Fibroblast of villous mesenchyme (primary cell): ENCODE results near the gene PDXK. TPM values are rescaled to one million over a fixed set of nuclear protein-coding genes. Genes with fewer than 3 reads are reported as not detected.
"Not testable (repeated sequence)": the region's sequence is repeated elsewhere in the genome, so short reads cannot be mapped to it uniquely, and the experiment has no call there.

Experiments used
- DNase-seq: peaks from one replicate; pipeline ENCODE4 v3.0.0-alpha.2; 2010; ENCODE audit warnings: low read depth
- H3K4me3 ChIP-seq: 2 replicates; pipeline ENCODE4 v1.5.1; 2011; ENCODE audit warnings: low read depth, mild to moderate bottlenecking, low read length
- total RNA-seq: library from RNA; depleted of rRNA; stranded (reverse); fragments of >200 nt; gene quantifications from 2 replicates; pipeline ENCODE4 v1.2.3, GENCODE V29; 2012
- TF ChIP-seq, protein P1 (sequence below): IDR thresholded peaks from 2 replicates; pipeline ENCODE4 v1.5.1; 2012; ENCODE audit warnings: low read depth, mild to moderate bottlenecking, low read length; ENCODE audit not compliant: insufficient read depth

The PDXK gene
- total RNA-seq: 88.1 and 88.3 TPM in 2 replicates

DNA sequence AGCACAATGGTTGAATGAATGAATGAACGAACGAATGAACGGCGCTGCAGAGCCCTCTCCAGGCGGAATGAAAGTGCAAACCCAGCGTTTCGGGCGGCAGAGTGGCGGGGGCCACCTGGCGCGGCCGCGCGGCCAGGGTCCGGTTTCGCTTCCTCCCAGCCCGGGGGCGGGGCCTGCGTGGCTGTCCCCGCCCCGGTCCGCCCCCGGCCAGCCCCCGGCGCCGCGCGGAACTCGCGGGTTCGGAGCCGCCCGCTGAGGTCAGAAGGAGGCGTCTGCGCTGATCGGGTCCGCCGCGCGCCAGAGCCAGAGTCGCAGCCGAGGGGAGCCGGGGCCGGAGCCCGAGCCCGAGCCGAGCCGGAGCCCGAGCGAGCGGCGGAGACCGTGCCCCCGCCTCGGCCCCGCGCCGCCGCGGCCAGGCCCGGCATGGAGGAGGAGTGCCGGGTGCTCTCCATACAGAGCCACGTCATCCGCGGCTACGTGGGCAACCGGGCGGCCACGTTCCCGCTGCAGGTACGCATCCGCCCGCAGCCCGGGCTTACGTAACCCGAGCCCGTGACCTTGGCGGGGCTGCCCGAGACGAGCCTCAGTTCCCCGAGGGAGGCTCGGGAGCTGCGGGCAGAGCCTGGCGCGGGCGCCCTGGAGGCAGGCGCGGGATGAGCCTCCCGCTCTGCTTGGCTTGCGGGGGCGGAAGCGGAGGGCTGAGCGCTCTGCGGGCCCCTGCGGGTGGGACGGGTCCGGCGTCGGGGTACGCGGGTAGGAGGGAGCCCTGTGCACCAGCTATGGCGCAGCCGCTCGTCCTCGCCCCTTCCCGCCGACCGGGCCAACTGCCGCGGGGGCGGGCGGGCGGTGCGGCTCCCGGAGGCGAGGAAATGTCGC is at the start of gene PDXK:
PDXK (plus strand) TSS at position 258 of the 876 bp plus-strand sequence; CDS start at position 424, 166 bp downstream.
- TF ChIP-seq, protein P1, sequence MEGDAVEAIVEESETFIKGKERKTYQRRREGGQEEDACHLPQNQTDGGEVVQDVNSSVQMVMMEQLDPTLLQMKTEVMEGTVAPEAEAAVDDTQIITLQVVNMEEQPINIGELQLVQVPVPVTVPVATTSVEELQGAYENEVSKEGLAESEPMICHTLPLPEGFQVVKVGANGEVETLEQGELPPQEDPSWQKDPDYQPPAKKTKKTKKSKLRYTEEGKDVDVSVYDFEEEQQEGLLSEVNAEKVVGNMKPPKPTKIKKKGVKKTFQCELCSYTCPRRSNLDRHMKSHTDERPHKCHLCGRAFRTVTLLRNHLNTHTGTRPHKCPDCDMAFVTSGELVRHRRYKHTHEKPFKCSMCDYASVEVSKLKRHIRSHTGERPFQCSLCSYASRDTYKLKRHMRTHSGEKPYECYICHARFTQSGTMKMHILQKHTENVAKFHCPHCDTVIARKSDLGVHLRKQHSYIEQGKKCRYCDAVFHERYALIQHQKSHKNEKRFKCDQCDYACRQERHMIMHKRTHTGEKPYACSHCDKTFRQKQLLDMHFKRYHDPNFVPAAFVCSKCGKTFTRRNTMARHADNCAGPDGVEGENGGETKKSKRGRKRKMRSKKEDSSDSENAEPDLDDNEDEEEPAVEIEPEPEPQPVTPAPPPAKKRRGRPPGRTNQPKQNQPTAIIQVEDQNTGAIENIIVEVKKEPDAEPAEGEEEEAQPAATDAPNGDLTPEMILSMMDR: no peak
- peak; percentile 88 for DNase-seq
- H3K4me3 ChIP-seq: peak within 1 kb of the TSS; percentile 95

DNA sequence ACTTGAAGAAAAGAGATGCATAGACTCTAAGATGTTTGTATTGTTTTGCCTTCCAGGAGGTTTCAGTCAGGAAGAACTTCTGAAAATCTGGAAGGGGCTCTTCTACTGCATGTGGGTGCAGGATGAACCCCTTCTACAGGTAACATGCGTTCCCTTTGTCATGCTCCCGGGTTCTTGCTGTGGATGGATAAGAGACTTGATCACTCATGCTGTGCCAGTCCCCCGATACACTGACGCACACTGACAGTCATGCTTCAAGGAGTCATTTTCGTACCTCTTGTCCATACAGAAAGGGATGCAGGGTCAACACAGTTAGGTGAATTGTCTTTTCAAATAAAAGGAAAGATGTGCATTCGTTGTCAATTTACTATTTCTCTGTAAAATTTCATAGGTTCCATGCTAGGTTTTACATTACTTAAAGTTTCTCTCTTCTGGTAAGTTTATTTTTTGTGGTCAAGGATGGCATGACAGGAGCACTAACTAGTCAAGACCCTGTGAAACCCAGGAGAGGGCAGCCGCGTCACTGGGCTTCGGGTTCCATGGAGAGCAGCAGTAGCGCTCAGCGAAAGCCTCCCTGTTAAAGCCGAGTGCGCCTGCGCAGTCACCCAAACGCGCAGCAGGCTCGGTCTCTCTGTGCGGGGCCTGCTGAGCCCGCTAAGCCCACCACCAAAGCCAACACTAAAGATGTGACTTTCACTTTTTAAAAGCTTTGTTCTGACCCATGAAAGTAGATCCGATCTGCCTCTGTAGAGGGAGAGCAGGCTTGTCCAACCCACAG is 48.9 kb upstream of the PDXK start:
- TF ChIP-seq, protein P1: no peak
- DNase-seq: no peak
- H3K4me3 ChIP-seq: no peak overlapping the region

DNA sequence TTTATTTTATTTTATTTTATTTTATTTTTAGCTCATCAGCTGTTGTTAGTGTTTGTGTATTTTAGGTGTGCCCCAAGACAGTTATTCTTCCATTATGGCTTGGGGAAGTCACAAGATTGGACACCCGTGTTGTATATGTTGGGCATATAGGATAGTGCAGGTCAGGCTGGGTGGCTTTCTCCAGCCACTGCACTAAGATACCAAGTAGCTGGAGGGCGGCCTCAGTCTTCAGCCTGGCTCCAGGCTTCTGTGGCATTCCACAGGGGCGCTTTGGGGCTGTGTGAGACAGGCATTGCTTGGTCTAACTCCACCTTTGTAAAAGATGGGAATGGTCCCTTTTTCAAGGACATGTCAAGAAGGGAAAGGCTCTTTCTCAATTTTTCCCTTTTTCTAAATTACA is 43.1 kb upstream of the PDXK start:
- no peak for DNase-seq
- no peak overlapping the region for H3K4me3 ChIP-seq
- TF ChIP-seq, protein P1: no peak

DNA sequence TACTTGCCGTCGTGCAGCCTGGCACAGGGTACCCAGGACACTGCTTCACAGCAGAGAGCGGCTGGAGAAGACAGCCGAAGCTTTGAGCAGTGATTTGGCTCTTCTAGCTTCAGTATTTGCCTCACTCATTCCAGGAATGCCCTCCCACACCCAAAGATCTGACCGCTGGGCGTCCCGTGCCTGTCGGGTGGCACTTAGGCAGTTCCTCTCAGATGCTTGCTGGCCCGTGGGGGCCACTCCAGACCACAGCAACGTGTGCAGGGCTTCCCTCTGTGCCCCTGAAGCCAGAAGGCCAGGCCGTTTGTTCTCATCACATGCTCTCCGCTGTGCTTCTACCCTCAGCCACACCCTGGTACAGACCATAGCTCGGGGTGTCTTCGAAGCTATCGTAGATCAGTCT is 42.5 kb upstream of the PDXK start:
- TF ChIP-seq, protein P1: no peak
- DNase-seq: no peak
- H3K4me3 ChIP-seq: no peak overlapping the region

DNA sequence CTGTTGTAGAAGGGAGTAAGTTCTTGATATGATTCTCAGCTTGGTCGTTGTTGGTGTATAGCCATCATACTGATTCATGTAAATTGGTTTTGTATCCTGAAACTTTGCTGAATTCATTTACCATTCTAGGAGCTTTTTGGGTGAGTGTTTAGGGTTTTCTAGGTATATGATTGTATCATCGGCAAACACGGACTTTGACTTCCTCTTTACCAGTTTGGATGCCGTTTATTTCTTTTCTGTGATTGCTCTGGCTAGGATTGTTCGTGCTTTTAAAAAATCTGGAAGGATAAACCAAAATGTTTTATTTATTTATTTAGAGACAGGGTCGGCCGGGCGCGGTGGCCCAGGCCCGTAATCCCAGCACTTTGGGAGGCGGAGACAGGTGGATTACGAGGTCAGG is 39.0 kb upstream of the PDXK start:
- TF ChIP-seq, protein P1: no peak
- no peak for DNase-seq
- no peak overlapping the region for H3K4me3 ChIP-seq

DNA sequence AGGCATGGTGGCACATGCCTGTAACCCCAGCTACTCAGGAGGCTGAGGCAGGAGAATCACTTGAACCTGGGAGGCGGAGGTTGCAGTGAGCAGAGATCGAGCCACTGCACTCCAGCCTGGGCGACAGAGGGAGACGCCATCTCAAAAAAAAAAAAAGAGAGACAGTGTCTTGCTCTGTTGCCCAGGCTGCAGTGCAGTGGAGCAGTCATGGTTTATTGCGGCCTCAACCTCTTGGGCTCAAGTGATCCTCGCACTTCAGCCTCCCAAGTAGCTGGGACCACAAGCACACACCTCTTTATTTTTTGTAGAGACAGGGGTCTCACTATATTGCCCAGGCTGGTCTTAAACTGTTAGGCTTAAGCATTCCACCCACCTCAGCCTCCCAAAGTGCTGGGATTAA is 38.5 kb upstream of the PDXK start:
- H3K4me3 ChIP-seq, DNase-seq: not testable (repeated sequence)

DNA sequence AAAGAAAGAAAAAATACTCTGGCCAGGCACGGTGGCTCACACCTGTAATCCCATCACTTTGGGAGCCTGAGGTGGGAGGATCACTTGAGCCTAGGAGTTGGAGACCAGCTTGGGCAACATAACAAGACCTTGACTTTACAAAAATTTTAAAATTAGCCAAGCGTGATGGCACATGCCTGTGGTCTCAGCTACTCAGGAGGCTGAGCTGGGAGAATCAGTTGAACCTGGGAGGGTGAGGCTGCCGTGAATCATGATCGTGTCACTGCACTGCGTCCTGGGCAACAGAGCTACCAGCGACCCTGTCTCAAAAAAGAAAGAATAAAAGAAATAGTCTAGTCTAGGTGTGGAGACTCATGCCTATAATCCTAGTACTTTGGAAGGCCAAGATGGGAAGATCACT is 37.3 kb upstream of the PDXK start:
- no peak for DNase-seq
- TF ChIP-seq, protein P1: no peak
- no peak overlapping the region for H3K4me3 ChIP-seq
